K562 (cell line): ENCODE measurements around the gene C2orf81.

Source experiments
- STAG1 ChIP-seq: sonication (generic); formaldehyde crosslinking; IDR thresholded peaks from 2 replicates; pipeline ENCODE4 v1.5.0; 2020; ENCODE audit warnings: missing genetic modification reagents, borderline replicate concordance
- TF ChIP-seq, protein P1 (sequence below), 3 experiments: IDR thresholded peaks in 2 of 3; conservative IDR thresholded peaks in 1 of 3; 2 replicates each; pipeline ENCODE4 v1.5.1; 2011 to 2012; ENCODE audit warnings: low read length in 3 of 3, mild to moderate bottlenecking in 3 of 3, control low read depth in 2 of 3, improper control_type of control experiment in 1 of 3, inconsistent platforms in 1 of 3, low read depth in 1 of 3, mixed read lengths in 1 of 3, moderate library complexity in 1 of 3; ENCODE audit not compliant: insufficient read depth in 2 of 3
- TF ChIP-seq, protein P2 (sequence below), 2 experiments: IDR thresholded peaks; 2 replicates each; pipeline ENCODE4 v1.6.1; 2012; ENCODE audit warnings: improper control_type of control experiment in 2 of 2, low read depth in 2 of 2, low read length in 2 of 2, borderline replicate concordance in 1 of 2
- TF ChIP-seq, protein P3 (sequence below): fragments of 250-450 bp; sonication (Bioruptor Pico); IDR thresholded peaks from 2 replicates; pipeline ENCODE4 v1.8.0; 2021; ENCODE audit warnings: mild to moderate bottlenecking, moderate library complexity
- TF ChIP-seq, protein P4 (sequence below): sonication (generic); formaldehyde crosslinking; IDR thresholded peaks from 2 replicates; pipeline ENCODE4 v1.8.0; 2022; ENCODE audit warnings: mild to moderate bottlenecking, missing genetic modification reagents

DNA sequence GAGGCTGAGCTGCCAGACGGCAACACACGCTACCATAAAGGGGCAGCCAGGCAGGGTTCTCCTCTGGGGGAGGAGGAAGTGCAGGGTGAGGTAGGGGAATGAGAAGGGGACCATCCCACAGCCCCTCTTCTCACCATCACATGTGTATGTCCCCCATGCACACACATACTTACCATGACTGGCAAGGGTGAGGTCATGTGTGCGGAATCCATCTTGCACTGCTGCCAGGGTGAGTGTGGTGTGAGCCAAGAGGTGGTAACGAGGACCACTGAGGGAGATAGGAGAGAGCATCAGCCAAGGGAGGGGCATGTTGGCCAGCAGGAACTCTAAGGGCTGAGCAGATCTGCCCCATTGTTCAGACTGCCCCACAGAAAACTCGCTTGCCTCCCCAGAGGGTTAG lies 7.3 kb upstream of the C2orf81 start:
- TF ChIP-seq, protein P1, sequence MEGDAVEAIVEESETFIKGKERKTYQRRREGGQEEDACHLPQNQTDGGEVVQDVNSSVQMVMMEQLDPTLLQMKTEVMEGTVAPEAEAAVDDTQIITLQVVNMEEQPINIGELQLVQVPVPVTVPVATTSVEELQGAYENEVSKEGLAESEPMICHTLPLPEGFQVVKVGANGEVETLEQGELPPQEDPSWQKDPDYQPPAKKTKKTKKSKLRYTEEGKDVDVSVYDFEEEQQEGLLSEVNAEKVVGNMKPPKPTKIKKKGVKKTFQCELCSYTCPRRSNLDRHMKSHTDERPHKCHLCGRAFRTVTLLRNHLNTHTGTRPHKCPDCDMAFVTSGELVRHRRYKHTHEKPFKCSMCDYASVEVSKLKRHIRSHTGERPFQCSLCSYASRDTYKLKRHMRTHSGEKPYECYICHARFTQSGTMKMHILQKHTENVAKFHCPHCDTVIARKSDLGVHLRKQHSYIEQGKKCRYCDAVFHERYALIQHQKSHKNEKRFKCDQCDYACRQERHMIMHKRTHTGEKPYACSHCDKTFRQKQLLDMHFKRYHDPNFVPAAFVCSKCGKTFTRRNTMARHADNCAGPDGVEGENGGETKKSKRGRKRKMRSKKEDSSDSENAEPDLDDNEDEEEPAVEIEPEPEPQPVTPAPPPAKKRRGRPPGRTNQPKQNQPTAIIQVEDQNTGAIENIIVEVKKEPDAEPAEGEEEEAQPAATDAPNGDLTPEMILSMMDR (IDR thresholded peaks at IDR 0.05 in 2 of 3, conservative IDR thresholded peaks at IDR 0.05 in 1 of 3; ENCODE audit: insufficient read depth in 2 of 3, low read depth in 1 of 3, low read length in 3 of 3), result no peak
- TF ChIP-seq, protein P2, sequence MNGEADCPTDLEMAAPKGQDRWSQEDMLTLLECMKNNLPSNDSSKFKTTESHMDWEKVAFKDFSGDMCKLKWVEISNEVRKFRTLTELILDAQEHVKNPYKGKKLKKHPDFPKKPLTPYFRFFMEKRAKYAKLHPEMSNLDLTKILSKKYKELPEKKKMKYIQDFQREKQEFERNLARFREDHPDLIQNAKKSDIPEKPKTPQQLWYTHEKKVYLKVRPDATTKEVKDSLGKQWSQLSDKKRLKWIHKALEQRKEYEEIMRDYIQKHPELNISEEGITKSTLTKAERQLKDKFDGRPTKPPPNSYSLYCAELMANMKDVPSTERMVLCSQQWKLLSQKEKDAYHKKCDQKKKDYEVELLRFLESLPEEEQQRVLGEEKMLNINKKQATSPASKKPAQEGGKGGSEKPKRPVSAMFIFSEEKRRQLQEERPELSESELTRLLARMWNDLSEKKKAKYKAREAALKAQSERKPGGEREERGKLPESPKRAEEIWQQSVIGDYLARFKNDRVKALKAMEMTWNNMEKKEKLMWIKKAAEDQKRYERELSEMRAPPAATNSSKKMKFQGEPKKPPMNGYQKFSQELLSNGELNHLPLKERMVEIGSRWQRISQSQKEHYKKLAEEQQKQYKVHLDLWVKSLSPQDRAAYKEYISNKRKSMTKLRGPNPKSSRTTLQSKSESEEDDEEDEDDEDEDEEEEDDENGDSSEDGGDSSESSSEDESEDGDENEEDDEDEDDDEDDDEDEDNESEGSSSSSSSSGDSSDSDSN (IDR thresholded peaks at IDR 0.05; ENCODE audit: borderline replicate concordance in 1 of 2, low read depth in 2 of 2, low read length in 2 of 2), result no peak
- TF ChIP-seq, protein P3, sequence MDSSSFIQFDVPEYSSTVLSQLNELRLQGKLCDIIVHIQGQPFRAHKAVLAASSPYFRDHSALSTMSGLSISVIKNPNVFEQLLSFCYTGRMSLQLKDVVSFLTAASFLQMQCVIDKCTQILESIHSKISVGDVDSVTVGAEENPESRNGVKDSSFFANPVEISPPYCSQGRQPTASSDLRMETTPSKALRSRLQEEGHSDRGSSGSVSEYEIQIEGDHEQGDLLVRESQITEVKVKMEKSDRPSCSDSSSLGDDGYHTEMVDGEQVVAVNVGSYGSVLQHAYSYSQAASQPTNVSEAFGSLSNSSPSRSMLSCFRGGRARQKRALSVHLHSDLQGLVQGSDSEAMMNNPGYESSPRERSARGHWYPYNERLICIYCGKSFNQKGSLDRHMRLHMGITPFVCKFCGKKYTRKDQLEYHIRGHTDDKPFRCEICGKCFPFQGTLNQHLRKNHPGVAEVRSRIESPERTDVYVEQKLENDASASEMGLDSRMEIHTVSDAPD, result no peak
- no peak for TF ChIP-seq STAG1
- TF ChIP-seq, protein P4, sequence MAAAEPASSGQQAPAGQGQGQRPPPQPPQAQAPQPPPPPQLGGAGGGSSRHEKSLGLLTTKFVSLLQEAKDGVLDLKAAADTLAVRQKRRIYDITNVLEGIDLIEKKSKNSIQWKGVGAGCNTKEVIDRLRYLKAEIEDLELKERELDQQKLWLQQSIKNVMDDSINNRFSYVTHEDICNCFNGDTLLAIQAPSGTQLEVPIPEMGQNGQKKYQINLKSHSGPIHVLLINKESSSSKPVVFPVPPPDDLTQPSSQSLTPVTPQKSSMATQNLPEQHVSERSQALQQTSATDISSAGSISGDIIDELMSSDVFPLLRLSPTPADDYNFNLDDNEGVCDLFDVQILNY (CRISPR knock-in tag), result no peak
